PC-3 (cell line): ENCODE measurements around the gene RFXANK. TPM values are rescaled to one million over a fixed set of nuclear protein-coding genes. Genes with fewer than 3 reads are reported as not detected.
A peak's percentile ranks its signal among the peaks of the same experiment; 100 is the strongest.

Experiments used
- ATAC-seq: fragments of 200-7000 bp; cut with Tn5 transposase; 2 replicates; pipeline ENCODE4 v1.9.1; 2020; ENCODE audit warnings: mild to moderate bottlenecking, moderate library complexity
- BruUV-seq: library from RNA; stranded (reverse); fragments of 400-500 nt; replicated peaks from 2 replicates; lab custom pipeline; 2021; lab: Mats Ljungman, UMichigan
- CTCF ChIA-PET: fragments of 300-600 bp; sonication (Branson Sonifier 250); formaldehyde crosslinking; loops from one replicate; lab custom pipeline; 2022; ENCODE audit warnings: antibody characterized with exemption; lab: Charles Lee
- POLR2A ChIA-PET: fragments of 300-600 bp; sonication (Branson Sonifier 250); formaldehyde crosslinking; loops from one replicate; lab custom pipeline; 2022; ENCODE audit warnings: antibody characterized with exemption; ENCODE audit not compliant: unreplicated experiment; lab: Charles Lee
- DNase-seq: peaks from one replicate; pipeline ENCODE4 v3.0.0-alpha.2; 2015
- H2AFZ ChIP-seq: fragments of 300-600 bp; sonication (generic); 2 replicates; pipeline ENCODE4 v1.6.0; 2016; ENCODE audit warnings: antibody characterized with exemption, low read length
- H3F3A ChIP-seq: fragments of 300-600 bp; sonication (generic); one replicate; pipeline ENCODE4 v1.6.0; 2017; ENCODE audit warnings: antibody characterized with exemption, low read length, control low read depth, mild to moderate bottlenecking; ENCODE audit not compliant: unreplicated experiment
- H3K27ac ChIP-seq: fragments of 300-600 bp; sonication (generic); 2 replicates; pipeline ENCODE4 v1.5.1; 2016; ENCODE audit warnings: mild to moderate bottlenecking, low read length
- H3K27me3 ChIP-seq: fragments of 300-600 bp; sonication (generic); 2 replicates; pipeline ENCODE4 v1.6.1; 2016; ENCODE audit warnings: low read length, mixed read lengths
- H3K36me3 ChIP-seq: fragments of 300-600 bp; sonication (generic); 2 replicates; pipeline ENCODE4 v1.6.1; 2016; ENCODE audit warnings: low read depth, mixed run types, low read length, mixed read lengths
- H3K4me1 ChIP-seq: fragments of 300-600 bp; sonication (generic); 2 replicates; pipeline ENCODE4 v1.5.1; 2016; ENCODE audit warnings: low read length; ENCODE audit not compliant: insufficient read depth
- H3K4me2 ChIP-seq: fragments of 300-600 bp; sonication (generic); 2 replicates; pipeline ENCODE4 v1.6.0; 2016; ENCODE audit warnings: low read length
- H3K4me3 ChIP-seq: fragments of 300-600 bp; sonication (generic); 2 replicates; pipeline ENCODE4 v1.5.1; 2016; ENCODE audit warnings: mild to moderate bottlenecking, low read length, mixed read lengths
- H3K79me2 ChIP-seq: fragments of 300-600 bp; sonication (generic); 2 replicates; pipeline ENCODE4 v1.6.1; 2017; ENCODE audit warnings: low read length, mixed read lengths
- H3K9ac ChIP-seq: fragments of 300-600 bp; sonication (generic); 2 replicates; pipeline ENCODE4 v1.6.0; 2016; ENCODE audit warnings: mild to moderate bottlenecking, low read length
- H3K9me2 ChIP-seq: fragments of 300-600 bp; sonication (generic); replicated peaks from 2 replicates; pipeline ENCODE4 v1.6.1; 2016; ENCODE audit warnings: mixed run types, low read length, mixed read lengths
- H3K9me3 ChIP-seq: fragments of 300-600 bp; sonication (generic); 2 replicates; pipeline ENCODE4 v1.6.1; 2016; ENCODE audit warnings: low read length, mixed read lengths
- H4K20me1 ChIP-seq: fragments of 300-600 bp; sonication (generic); 2 replicates; pipeline ENCODE4 v1.6.1; 2016; ENCODE audit warnings: low read length, mixed read lengths
- EZH2 ChIP-seq: fragments of 300-600 bp; sonication (generic); IDR thresholded peaks from one replicate; pipeline ENCODE4 v1.6.1; 2017; ENCODE audit warnings: antibody characterized with exemption, mild to moderate bottlenecking, low read length; ENCODE audit not compliant: unreplicated experiment
- EZH2phosphoT487 ChIP-seq: fragments of 300-600 bp; sonication (generic); IDR thresholded peaks from 2 replicates; pipeline ENCODE4 v1.6.1; 2018; ENCODE audit warnings: mild to moderate bottlenecking, antibody characterized with exemption, low read length, borderline replicate concordance
- intact Hi-C: fragments of 100-400 bp; cut with micrococcal nuclease; formaldehyde crosslinking; loops from 2 replicates; pipeline ENCODE4 v1.9.0; 2023
- total RNA-seq: library from RNA; depleted of rRNA; stranded (reverse); fragments of >200 nt; gene quantifications from 2 replicates; pipeline ENCODE4 v1.2.3, GENCODE V29; 2014
- TF ChIP-seq, protein P1 (sequence below): fragments of 300-600 bp; sonication (generic); conservative IDR thresholded peaks from 2 replicates; pipeline ENCODE4 v1.5.1; 2017; ENCODE audit warnings: antibody characterized with exemption, low read depth, mild to moderate bottlenecking, low read length

Gene RFXANK
- total RNA-seq, 1 experiment from 2014 or later, result 88.5 TPM

GRCh38 chr19:19203012-19203856 is 11.2 kb downstream of the RFXANK start, which contains the start of gene NR2C2AP:
Gene NR2C2AP (minus strand): TSS chr19:19203414. CDS start chr19:19203060, 354 bp downstream.
- ChIA-PET CTCF (interaction anchor here (0.5 to 0.6 kb wide), 3 partner anchors 15 to 263 kb away, joined by 3 to 10 read pairs (median 4); no protein-coding TSS in a partner anchor), POLR2A (no interaction called here)
- ATAC-seq, result peak; percentile 89
- BruUV-seq, result TSS peak; percentile 92
- Histone ChIP-seq H3K4me2 (peak within 1 kb of the TSS; percentile 96), H3K9ac (peak within 1 kb of the TSS; percentile 95), H3K27me3 (no peaks in the 10 kb centered on the region), H3K9me2 (no peaks in the 10 kb centered on the region), H3K9me3 (no peaks in the 10 kb centered on the region), H4K20me1 (no peaks in the 10 kb centered on the region), H3K4me3 (peak within 1 kb of the TSS; percentile 79), H3K79me2 (peaks cover 20% of the 10 kb centered on the region), H2AFZ (peak within 1 kb of the TSS; percentile 93), H3K4me1 (peaks cover 13% of the 10 kb centered on the region), H3K36me3 (peaks cover 10% of the 10 kb centered on the region), H3K27ac (peak within 1 kb of the TSS; percentile 73), H3F3A (no peaks in the 10 kb centered on the region)
- intact Hi-C loops, result loop anchor here (1.0 kb wide), 1 partner anchor 11 kb away; the partner anchor contains the start of genes BORCS8 and RFXANK
- TF ChIP-seq, protein P1, sequence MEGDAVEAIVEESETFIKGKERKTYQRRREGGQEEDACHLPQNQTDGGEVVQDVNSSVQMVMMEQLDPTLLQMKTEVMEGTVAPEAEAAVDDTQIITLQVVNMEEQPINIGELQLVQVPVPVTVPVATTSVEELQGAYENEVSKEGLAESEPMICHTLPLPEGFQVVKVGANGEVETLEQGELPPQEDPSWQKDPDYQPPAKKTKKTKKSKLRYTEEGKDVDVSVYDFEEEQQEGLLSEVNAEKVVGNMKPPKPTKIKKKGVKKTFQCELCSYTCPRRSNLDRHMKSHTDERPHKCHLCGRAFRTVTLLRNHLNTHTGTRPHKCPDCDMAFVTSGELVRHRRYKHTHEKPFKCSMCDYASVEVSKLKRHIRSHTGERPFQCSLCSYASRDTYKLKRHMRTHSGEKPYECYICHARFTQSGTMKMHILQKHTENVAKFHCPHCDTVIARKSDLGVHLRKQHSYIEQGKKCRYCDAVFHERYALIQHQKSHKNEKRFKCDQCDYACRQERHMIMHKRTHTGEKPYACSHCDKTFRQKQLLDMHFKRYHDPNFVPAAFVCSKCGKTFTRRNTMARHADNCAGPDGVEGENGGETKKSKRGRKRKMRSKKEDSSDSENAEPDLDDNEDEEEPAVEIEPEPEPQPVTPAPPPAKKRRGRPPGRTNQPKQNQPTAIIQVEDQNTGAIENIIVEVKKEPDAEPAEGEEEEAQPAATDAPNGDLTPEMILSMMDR, result no peak
- TF ChIP-seq EZH2, result no peak
- TF ChIP-seq EZH2phosphoT487, result no peak
- DNase-seq, result peak; percentile 94

- H3K4me1 ChIP-seq, result peaks cover 13% of the 10 kb centered on the region
- no peak overlapping the region for H2AFZ ChIP-seq
- CTCF ChIA-PET, result interaction anchor here (0.6 kb wide), 1 partner anchor 264 kb away, joined by 10 read pairs; no protein-coding TSS in a partner anchor
- H3K27me3 ChIP-seq, result no peaks in the 10 kb centered on the region
- H3K9ac ChIP-seq, result no peak overlapping the region
- peaks cover 20% of the 10 kb centered on the region for H3K79me2 ChIP-seq
- no TSS peak for BruUV-seq
- H3K4me3 ChIP-seq, result no peak overlapping the region
- H3K27ac ChIP-seq, result no peak overlapping the region
- intact Hi-C loops, result no loop called here
- ATAC-seq (no peak), DNase-seq (peak; percentile 20)
- no peak overlapping the region for H3K4me2 ChIP-seq
- TF ChIP-seq EZH2phosphoT487 (no peak), EZH2 (no peak)
- TF ChIP-seq, protein P1, result no peak; the same call in 1 of the 2 replicates
- H4K20me1 ChIP-seq, result no peaks in the 10 kb centered on the region
- POLR2A ChIA-PET, result no interaction called here
- no peaks in the 10 kb centered on the region for H3K9me3 ChIP-seq
- no peaks in the 10 kb centered on the region for H3F3A ChIP-seq
- H3K36me3 ChIP-seq, result peaks cover 8% of the 10 kb centered on the region
- H3K9me2 ChIP-seq, result no peaks in the 10 kb centered on the region
These were observed 12.1 kb downstream of the RFXANK start for GRCh38 chr19:19204181-19204580.
